ENCODE results near the gene PLEKHM3.
A peak's percentile ranks its signal among the peaks of the same experiment; 100 is the strongest.

The PLEKHM3 gene

DNA sequence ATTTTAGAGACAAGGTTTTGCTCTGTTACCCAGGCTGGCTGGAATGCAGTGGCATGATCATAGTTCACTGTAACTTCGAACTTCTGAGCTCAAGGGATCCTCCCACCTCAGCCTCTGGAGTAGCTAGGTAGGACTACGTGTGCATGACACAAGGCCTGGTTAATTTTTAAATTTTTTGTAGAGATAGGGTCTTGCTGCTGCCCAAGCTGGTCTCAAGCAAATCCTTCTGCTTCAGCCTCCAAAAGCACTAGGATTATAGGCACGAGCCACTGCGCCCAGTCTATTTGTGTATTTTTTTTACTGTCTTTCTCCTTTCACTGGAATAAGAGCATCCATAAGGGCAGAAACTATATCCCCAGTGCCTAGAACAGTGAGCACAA is 89.3 kb downstream of the PLEKHM3 start:
- H3K9ac ChIP-seq (ENCODE audit: insufficient read length, low read depth), result no peak overlapping the region
- H3K36me3 ChIP-seq (ENCODE audit: insufficient read depth, insufficient read length, low read length), result no peaks in the 10 kb centered on the region
- H3K4me3 ChIP-seq (ENCODE audit: insufficient read length, low read depth), result no peak overlapping the region
- no peak for DNase-seq (ENCODE audit: low read depth, low spot score)
- H3K9me3 ChIP-seq (ENCODE audit: insufficient read depth, low read length), result no peaks in the 10 kb centered on the region
- no peaks in the 10 kb centered on the region for H3K4me1 ChIP-seq (ENCODE audit: insufficient read depth, insufficient read length)
- no peak for TF ChIP-seq ZNF274 (IDR thresholded peaks at IDR 0.05; ENCODE audit: low read depth, low read length)
- TF ChIP-seq SUZ12 (IDR thresholded peaks at IDR 0.05; ENCODE audit: extremely low read depth, insufficient read depth, insufficient read length), result no peak
- no peak for TF ChIP-seq YY1 (IDR thresholded peaks at IDR 0.05; ENCODE audit: insufficient read depth, insufficient read length)
- H3K27me3 ChIP-seq (ENCODE audit: insufficient read depth, insufficient read length), result no peaks in the 10 kb centered on the region

DNA sequence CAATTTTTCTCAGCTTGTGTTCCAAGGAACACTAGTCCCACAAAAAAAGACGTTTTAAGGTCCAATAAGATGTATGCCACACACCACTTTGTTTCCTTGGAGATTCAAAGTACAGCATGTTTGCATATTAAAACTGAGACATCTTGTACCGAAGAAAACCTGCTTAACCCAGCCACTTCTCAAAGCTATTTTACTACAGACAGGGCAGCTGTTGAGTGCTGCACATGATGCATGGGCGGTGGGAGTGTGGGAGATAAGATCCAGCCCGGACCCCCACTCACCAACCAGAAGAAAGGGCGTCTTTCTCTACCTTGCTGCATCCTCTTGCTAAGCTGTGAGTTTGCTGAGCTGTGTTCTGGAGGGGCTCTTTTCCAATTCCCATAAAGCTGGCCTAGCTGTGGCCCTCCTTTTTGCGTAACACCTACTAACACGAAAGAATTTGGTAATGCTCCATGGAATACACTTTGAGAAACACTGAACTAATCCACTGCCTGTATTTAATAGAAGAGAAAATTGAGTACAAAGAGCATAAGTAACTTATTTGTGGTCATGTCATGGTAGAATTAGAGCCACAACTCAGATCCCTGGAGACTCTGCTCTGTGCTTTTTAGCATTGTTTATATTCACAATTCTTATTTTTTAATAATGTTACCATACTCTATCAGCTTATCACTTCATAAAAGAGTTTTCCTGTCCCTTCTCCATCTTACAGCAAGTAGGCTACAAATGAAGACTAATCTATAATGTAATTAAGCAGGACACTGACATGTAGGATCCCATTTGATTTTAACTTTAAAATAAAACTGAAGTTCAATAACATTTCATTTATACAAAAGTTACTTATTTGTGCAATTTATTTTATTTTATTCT is 90.0 kb downstream of the PLEKHM3 start:
- H3K9ac ChIP-seq (ENCODE audit: insufficient read length, low read depth), result no peak overlapping the region

DNA sequence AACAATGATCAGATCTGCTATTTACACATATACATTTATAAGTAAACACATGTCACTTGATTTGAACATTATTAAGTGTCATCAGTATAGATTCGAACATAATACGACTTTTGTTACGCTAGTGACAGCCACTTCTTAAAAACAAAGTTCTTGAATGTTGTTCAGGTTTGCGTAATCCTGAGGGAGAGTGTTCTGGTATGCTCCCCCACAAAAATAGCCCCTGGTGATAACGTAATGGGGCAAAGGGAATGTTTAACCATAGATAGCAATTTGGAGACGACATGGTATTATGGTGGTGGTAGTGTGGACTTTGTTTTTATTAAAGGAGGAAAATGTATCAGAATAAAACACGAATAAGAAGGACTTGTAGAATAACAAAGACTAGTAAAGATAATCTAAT is 90.6 kb downstream of the PLEKHM3 start:
- Histone ChIP-seq H3K9me3 (ENCODE audit: insufficient read depth, low read length) (no peaks in the 10 kb centered on the region), H3K4me1 (ENCODE audit: insufficient read depth, insufficient read length) (no peaks in the 10 kb centered on the region), H3K9ac (ENCODE audit: insufficient read length, low read depth) (no peak overlapping the region), H3K27me3 (ENCODE audit: insufficient read depth, insufficient read length) (no peaks in the 10 kb centered on the region), H3K36me3 (ENCODE audit: insufficient read depth, insufficient read length, low read length) (no peaks in the 10 kb centered on the region), H3K4me3 (ENCODE audit: insufficient read length, low read depth) (no peak overlapping the region)
- no peak for DNase-seq (ENCODE audit: low read depth, low spot score)
- TF ChIP-seq ZNF274 (IDR thresholded peaks at IDR 0.05; ENCODE audit: low read depth, low read length), result no peak
- no peak for TF ChIP-seq YY1 (IDR thresholded peaks at IDR 0.05; ENCODE audit: insufficient read depth, insufficient read length)
- no peak for TF ChIP-seq SUZ12 (IDR thresholded peaks at IDR 0.05; ENCODE audit: extremely low read depth, insufficient read depth, insufficient read length)

More for the DNA sequence above, 90.0 kb downstream of the PLEKHM3 start:
- Histone ChIP-seq H3K4me3 (ENCODE audit: insufficient read length, low read depth) (no peak overlapping the region), H3K36me3 (ENCODE audit: insufficient read depth, insufficient read length, low read length) (no peaks in the 10 kb centered on the region), H3K27me3 (ENCODE audit: insufficient read depth, insufficient read length) (no peaks in the 10 kb centered on the region), H3K4me1 (ENCODE audit: insufficient read depth, insufficient read length) (no peaks in the 10 kb centered on the region), H3K9me3 (ENCODE audit: insufficient read depth, low read length) (no peaks in the 10 kb centered on the region)
- DNase-seq (ENCODE audit: low read depth, low spot score), result no peak
- TF ChIP-seq ZNF274 (IDR thresholded peaks at IDR 0.05; ENCODE audit: low read depth, low read length) (no peak), SUZ12 (IDR thresholded peaks at IDR 0.05; ENCODE audit: extremely low read depth, insufficient read depth, insufficient read length) (no peak), YY1 (IDR thresholded peaks at IDR 0.05; ENCODE audit: insufficient read depth, insufficient read length) (no peak)

DNA sequence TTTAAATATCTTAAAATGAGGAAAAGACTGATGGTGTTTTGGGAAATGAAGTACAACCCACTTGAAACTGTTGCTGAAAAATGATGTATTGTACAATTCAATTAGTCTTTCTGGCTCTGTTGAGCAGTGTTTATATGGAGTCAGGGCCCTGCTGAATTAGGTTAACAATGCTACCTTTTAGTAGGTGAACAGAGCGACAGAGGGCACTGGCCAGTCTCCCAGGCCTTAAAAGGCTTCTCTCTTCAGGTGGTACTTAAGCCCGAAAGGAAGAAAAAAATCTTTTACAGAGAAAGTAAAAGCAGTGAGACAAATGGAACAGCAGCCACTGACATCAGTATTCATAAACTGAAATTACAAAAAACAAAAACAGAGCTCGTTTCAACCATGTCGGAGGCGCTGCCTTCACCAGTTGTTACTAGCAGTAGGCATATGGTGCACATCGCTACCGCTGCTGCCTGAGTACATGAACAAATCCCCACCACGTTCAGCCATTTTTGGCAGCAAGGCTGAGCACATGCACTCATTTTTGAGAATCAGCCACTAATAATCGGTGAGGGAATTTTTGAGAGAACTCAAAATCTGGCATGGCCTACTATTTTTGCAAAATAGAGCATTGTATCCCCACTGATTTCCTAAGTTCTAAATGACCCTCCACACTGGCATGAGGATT is 91.8 kb downstream of the PLEKHM3 start:
- no peaks in the 10 kb centered on the region for H3K36me3 ChIP-seq (ENCODE audit: insufficient read depth, insufficient read length, low read length)
- H3K27me3 ChIP-seq (ENCODE audit: insufficient read depth, insufficient read length), result no peaks in the 10 kb centered on the region
- no peak overlapping the region for H3K9ac ChIP-seq (ENCODE audit: insufficient read length, low read depth)
- TF ChIP-seq YY1 (IDR thresholded peaks at IDR 0.05; ENCODE audit: insufficient read depth, insufficient read length), result no peak
- TF ChIP-seq SUZ12 (IDR thresholded peaks at IDR 0.05; ENCODE audit: extremely low read depth, insufficient read depth, insufficient read length), result no peak
- no peak for TF ChIP-seq ZNF274 (IDR thresholded peaks at IDR 0.05; ENCODE audit: low read depth, low read length)
- H3K9me3 ChIP-seq (ENCODE audit: insufficient read depth, low read length), result no peaks in the 10 kb centered on the region
- H3K4me1 ChIP-seq (ENCODE audit: insufficient read depth, insufficient read length), result no peaks in the 10 kb centered on the region
- no peak overlapping the region for H3K4me3 ChIP-seq (ENCODE audit: insufficient read length, low read depth)
- peak; percentile 46 for DNase-seq (ENCODE audit: low read depth, low spot score)

DNA sequence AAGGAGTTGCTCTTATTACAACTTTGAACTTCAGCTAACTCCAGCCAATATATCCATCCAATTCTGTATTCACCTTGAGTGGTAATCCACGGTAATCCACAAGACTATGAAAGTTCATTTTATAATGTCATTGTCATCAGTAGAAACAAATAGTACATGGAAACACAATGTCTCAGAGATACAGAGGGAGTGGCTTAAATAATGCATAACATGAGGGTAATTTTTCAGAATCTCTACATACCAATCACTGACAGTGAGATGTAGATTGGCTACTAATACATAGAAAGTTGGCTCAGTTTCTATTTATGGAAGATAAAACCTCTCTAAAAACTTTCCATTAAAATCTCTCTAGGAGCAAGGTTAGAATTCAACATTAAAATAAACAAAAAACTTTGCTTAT is 93.2 kb downstream of the PLEKHM3 start:
- Histone ChIP-seq H3K9ac (ENCODE audit: insufficient read length, low read depth) (no peak overlapping the region), H3K27me3 (ENCODE audit: insufficient read depth, insufficient read length) (no peaks in the 10 kb centered on the region), H3K36me3 (ENCODE audit: insufficient read depth, insufficient read length, low read length) (no peaks in the 10 kb centered on the region), H3K4me3 (ENCODE audit: insufficient read length, low read depth) (no peak overlapping the region), H3K4me1 (ENCODE audit: insufficient read depth, insufficient read length) (no peaks in the 10 kb centered on the region), H3K9me3 (ENCODE audit: insufficient read depth, low read length) (no peaks in the 10 kb centered on the region)
- TF ChIP-seq SUZ12 (IDR thresholded peaks at IDR 0.05; ENCODE audit: extremely low read depth, insufficient read depth, insufficient read length) (no peak), ZNF274 (IDR thresholded peaks at IDR 0.05; ENCODE audit: low read depth, low read length) (no peak), YY1 (IDR thresholded peaks at IDR 0.05; ENCODE audit: insufficient read depth, insufficient read length) (no peak)
- DNase-seq (ENCODE audit: low read depth, low spot score), result no peak

DNA sequence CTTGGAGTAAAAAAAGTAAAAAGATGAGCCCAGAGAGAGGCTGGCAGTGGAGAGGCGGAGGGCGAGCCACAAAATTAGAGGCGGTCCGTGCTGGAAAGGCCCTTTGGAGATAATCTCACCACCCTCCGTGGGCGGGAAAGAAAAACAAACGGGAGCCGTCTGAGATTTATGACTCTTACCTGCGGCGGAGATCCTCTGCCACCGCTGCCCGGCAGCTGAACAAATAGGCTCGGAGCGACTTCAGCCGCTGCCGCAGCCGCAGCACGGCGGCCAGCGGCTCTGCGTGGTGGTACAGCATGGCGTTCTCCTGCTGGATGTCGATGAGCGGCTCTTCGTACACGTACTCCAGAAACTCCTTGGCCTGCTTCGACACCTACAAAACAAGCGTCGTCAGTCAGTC is 94.6 kb downstream of the PLEKHM3 start:
- TF ChIP-seq YY1 (IDR thresholded peaks at IDR 0.05; ENCODE audit: insufficient read depth, insufficient read length), result no peak
- H3K4me3 ChIP-seq (ENCODE audit: insufficient read length, low read depth), result no peak overlapping the region

DNA sequence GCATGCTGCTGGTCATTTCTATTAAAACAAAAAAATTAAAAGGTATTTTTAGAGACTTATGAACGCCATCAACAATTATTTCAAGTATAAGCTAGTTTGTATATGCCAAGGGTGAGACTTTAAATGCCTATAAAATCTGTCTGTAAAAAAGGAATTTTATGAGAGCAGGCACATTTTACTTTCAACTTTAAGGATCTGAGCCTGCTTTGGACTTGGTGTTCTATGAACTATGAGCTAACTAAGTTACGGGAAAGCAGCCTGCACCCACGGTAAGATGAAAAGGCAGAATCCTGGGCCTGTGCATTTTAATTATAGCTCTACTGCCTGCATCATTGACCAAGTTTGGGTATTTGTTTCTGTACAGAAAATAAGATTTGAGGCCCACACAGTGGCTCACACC is 95.4 kb downstream of the PLEKHM3 start:
- H3K9me3 ChIP-seq (ENCODE audit: insufficient read depth, low read length), result no peaks in the 10 kb centered on the region
- no peak for DNase-seq (ENCODE audit: low read depth, low spot score)
- no peaks in the 10 kb centered on the region for H3K36me3 ChIP-seq (ENCODE audit: insufficient read depth, insufficient read length, low read length)
- H3K4me1 ChIP-seq (ENCODE audit: insufficient read depth, insufficient read length), result no peaks in the 10 kb centered on the region
- no peak overlapping the region for H3K9ac ChIP-seq (ENCODE audit: insufficient read length, low read depth)
- no peaks in the 10 kb centered on the region for H3K27me3 ChIP-seq (ENCODE audit: insufficient read depth, insufficient read length)
- H3K4me3 ChIP-seq (ENCODE audit: insufficient read length, low read depth), result no peak overlapping the region
- TF ChIP-seq YY1 (IDR thresholded peaks at IDR 0.05; ENCODE audit: insufficient read depth, insufficient read length) (no peak), SUZ12 (IDR thresholded peaks at IDR 0.05; ENCODE audit: extremely low read depth, insufficient read depth, insufficient read length) (no peak), ZNF274 (IDR thresholded peaks at IDR 0.05; ENCODE audit: low read depth, low read length) (no peak)

More for the DNA sequence above, 94.6 kb downstream of the PLEKHM3 start:
- Histone ChIP-seq H3K4me1 (ENCODE audit: insufficient read depth, insufficient read length) (no peaks in the 10 kb centered on the region), H3K9me3 (ENCODE audit: insufficient read depth, low read length) (no peaks in the 10 kb centered on the region), H3K27me3 (ENCODE audit: insufficient read depth, insufficient read length) (no peaks in the 10 kb centered on the region), H3K9ac (ENCODE audit: insufficient read length, low read depth) (no peak overlapping the region), H3K36me3 (ENCODE audit: insufficient read depth, insufficient read length, low read length) (no peaks in the 10 kb centered on the region)
- DNase-seq (ENCODE audit: low read depth, low spot score), result no peak
